ENCODE results near the gene PRXL2A. TPM values are rescaled to one million over a fixed set of nuclear protein-coding genes. Genes with fewer than 3 reads are reported as not detected.

Gene PRXL2A
- total RNA-seq, 6 experiments from 2014 or later, result 0.15 to 0.52 (median 0.28) TPM; not detected in 3

- H3K27me3 Mint-ChIP-seq (ENCODE audit: insufficient read depth), result peaks cover 3% of the 10 kb centered on the region; the same call in 1 of the 2 replicates
- no peaks in the 10 kb centered on the region for H3K9me3 Mint-ChIP-seq
- no peak for DNase-seq
- peak overlapping the region; percentile 77 for H3K27ac Mint-ChIP-seq
- no peak overlapping the region; the same call in 1 of the 2 replicates for H3K4me3 Mint-ChIP-seq
- peaks cover 69% of the 10 kb centered on the region for H3K4me1 Mint-ChIP-seq (ENCODE audit: low read depth)
- TF ChIP-seq, protein P1, sequence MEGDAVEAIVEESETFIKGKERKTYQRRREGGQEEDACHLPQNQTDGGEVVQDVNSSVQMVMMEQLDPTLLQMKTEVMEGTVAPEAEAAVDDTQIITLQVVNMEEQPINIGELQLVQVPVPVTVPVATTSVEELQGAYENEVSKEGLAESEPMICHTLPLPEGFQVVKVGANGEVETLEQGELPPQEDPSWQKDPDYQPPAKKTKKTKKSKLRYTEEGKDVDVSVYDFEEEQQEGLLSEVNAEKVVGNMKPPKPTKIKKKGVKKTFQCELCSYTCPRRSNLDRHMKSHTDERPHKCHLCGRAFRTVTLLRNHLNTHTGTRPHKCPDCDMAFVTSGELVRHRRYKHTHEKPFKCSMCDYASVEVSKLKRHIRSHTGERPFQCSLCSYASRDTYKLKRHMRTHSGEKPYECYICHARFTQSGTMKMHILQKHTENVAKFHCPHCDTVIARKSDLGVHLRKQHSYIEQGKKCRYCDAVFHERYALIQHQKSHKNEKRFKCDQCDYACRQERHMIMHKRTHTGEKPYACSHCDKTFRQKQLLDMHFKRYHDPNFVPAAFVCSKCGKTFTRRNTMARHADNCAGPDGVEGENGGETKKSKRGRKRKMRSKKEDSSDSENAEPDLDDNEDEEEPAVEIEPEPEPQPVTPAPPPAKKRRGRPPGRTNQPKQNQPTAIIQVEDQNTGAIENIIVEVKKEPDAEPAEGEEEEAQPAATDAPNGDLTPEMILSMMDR (IDR thresholded peaks at IDR 0.05), result no peak
- H3K36me3 Mint-ChIP-seq (ENCODE audit: low read depth), result peaks cover 16% of the 10 kb centered on the region
These were observed 62.6 kb downstream of the PRXL2A start for GRCh38 chr10:80471001-80471400.

- Mint-ChIP-seq H3K4me1 (ENCODE audit: low read depth) (peaks cover 61% of the 10 kb centered on the region), H3K4me3 (peak overlapping the region; percentile 57; the same call in 1 of the 2 replicates), H3K36me3 (ENCODE audit: low read depth) (peaks cover 16% of the 10 kb centered on the region), H3K27me3 (ENCODE audit: insufficient read depth) (peaks cover 3% of the 10 kb centered on the region; the same call in 1 of the 2 replicates), H3K9me3 (no peaks in the 10 kb centered on the region), H3K27ac (peak overlapping the region; percentile 77)
- no peak for DNase-seq
- TF ChIP-seq, protein P1 (IDR thresholded peaks at IDR 0.05), result no peak
These were observed 63.4 kb downstream of the PRXL2A start for GRCh38 chr10:80471715-80472233.

DNA sequence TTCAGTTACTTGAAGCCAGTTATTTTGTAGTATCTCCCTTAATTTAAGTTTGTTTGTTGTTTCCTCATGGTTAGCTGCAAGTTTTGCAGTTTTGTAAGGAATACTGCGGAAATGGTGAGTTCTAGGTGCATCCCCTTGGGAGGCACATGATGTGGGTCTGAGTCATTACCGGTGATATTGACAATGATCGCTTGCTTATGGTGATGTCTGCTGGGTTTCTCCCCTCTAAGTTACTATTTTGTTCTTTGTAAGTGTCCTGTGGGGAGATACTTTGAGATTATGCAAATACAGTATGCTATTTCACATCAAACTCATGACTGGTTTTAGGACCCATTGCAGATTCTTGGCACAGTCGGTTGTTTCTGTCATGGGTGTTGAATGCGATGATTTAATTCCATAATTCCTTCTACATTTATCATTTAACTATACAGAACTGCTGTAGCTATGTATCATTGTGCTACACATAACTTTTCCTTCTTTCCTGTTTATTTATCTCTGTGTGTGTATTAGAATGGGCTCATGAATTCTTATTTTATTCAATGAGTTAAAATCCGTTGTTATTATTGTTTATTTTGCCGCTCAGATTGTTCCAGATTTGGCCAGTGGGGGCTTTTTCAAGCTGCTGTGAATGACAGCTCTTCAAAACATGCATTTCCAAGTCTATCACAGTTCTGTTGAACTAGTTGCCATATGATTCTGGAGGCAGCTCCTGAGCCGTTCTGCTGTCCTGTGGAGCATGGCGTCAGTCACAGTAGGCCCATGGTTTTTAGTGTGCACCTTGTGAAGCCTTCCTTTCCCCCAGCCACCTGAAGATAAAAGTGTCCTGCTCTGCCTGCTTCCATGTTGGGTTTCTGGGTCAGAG is 64.1 kb downstream of the PRXL2A start:
- Mint-ChIP-seq H3K27me3 (ENCODE audit: insufficient read depth) (peaks cover 3% of the 10 kb centered on the region; the same call in 1 of the 2 replicates), H3K4me3 (peak overlapping the region; percentile 57), H3K27ac (peak overlapping the region; percentile 77), H3K9me3 (peaks cover 4% of the 10 kb centered on the region), H3K36me3 (ENCODE audit: low read depth) (peaks cover 22% of the 10 kb centered on the region), H3K4me1 (ENCODE audit: low read depth) (peaks cover 61% of the 10 kb centered on the region)
- TF ChIP-seq, protein P1 (IDR thresholded peaks at IDR 0.05), result peak; percentile 23; the same call in 1 of the 2 replicates
- DNase-seq, result peak; percentile 66

- no peak for DNase-seq
- Mint-ChIP-seq H3K9me3 (peaks cover 12% of the 10 kb centered on the region), H3K4me3 (peak overlapping the region; percentile 57), H3K36me3 (ENCODE audit: low read depth) (peaks cover 29% of the 10 kb centered on the region), H3K27ac (peak overlapping the region; percentile 77), H3K4me1 (ENCODE audit: low read depth) (peaks cover 68% of the 10 kb centered on the region), H3K27me3 (ENCODE audit: insufficient read depth) (peaks cover 6% of the 10 kb centered on the region)
- TF ChIP-seq, protein P1 (IDR thresholded peaks at IDR 0.05), result no peak
These were observed 64.8 kb downstream of the PRXL2A start for GRCh38 chr10:80473096-80473657.

DNA sequence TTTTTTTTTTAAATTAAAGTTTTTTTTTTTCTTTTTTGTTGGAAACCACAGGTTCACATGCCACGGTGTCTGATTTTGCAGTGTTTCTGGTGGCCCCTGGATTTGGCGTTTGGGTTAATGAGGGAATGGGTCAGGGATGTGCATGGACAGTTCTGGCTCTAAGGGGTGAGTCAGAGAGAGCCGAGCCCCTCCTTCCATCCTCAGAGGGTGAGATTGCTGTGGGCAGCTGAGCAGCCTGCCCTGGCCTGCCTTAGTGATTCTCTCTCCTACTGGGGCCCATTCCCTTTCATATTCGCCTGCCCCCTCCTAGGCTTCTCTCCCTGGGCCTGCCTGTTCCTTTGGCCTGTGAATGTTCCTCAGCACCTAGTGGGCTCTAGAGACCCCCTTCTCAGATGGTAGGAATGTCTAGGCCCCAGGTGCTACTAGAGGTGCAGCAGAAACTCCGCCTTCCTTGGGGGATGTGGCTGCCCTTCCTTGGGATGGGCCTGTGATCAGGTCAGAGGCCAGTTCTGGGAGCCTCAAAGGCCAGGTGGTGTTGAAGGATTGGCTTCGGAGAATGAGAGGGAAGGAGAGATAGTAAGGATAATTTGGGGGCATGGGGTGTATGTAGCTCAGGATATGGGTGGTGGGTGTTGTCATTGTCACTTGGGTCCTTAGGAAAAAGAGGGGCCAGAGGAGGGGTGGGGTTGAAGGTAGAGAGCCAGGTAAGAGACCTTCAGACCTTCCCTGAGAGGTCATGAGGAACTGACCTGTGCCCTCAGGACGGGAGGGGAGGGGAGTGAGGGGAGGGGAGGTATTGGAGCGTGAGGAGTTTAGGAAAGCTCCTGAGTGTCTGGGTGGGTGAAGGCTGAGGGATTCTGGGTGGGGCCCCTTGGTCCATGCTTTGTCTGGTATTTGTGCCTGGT is 65.6 kb downstream of the PRXL2A start:
- Mint-ChIP-seq H3K9me3 (peaks cover 16% of the 10 kb centered on the region), H3K27ac (peak overlapping the region; percentile 77), H3K27me3 (ENCODE audit: insufficient read depth) (peaks cover 6% of the 10 kb centered on the region), H3K4me1 (ENCODE audit: low read depth) (peaks cover 72% of the 10 kb centered on the region), H3K36me3 (ENCODE audit: low read depth) (peaks cover 33% of the 10 kb centered on the region), H3K4me3 (peak overlapping the region; percentile 32)
- no peak for DNase-seq
- TF ChIP-seq, protein P1 (IDR thresholded peaks at IDR 0.05), result no peak

All from HFFc6 (cell line).